Endodermal cell (in vitro differentiated cells): ENCODE measurements around the gene P2RY11. TPM values are rescaled to one million over a fixed set of nuclear protein-coding genes. Genes with fewer than 3 reads are reported as not detected.
A peak's percentile ranks its signal among the peaks of the same experiment; 100 is the strongest.

Experiments
- DNase-seq: peaks from one replicate; pipeline ENCODE4 v3.0.0-alpha.2; 2017
- H3K27ac ChIP-seq: 2 replicates; pipeline ENCODE4 v1.5.1; 2013; ENCODE audit warnings: mild to moderate bottlenecking, low read depth, low read length, moderate library complexity
- H3K27me3 ChIP-seq: 2 replicates; pipeline ENCODE4 v1.6.1; 2013; ENCODE audit warnings: mild to moderate bottlenecking, low read length, moderate library complexity; ENCODE audit not compliant: insufficient read depth, control insufficient read depth, poor library complexity, severe bottlenecking
- H3K36me3 ChIP-seq: 2 replicates; pipeline ENCODE4 v1.7.0; 2013; ENCODE audit warnings: mild to moderate bottlenecking, low read length, moderate library complexity; ENCODE audit not compliant: control insufficient read depth, insufficient read depth
- H3K4me1 ChIP-seq: one replicate; pipeline ENCODE4 v1.7.0; 2013; ENCODE audit warnings: low read length; ENCODE audit not compliant: control insufficient read depth, insufficient read depth
- H3K4me3 ChIP-seq: 2 replicates; pipeline ENCODE4 v1.5.1; 2013; ENCODE audit warnings: mild to moderate bottlenecking, low read length, moderate library complexity
- H3K9ac ChIP-seq: 2 replicates; pipeline ENCODE4 v1.6.1; 2013; ENCODE audit warnings: mild to moderate bottlenecking, low read length, moderate library complexity; ENCODE audit not compliant: poor library complexity, severe bottlenecking; ENCODE audit errors: extremely low read depth
- H3K9me3 ChIP-seq: 2 replicates; pipeline ENCODE4 v1.6.1; 2013; ENCODE audit warnings: mild to moderate bottlenecking, low read length, moderate library complexity; ENCODE audit not compliant: control insufficient read depth
- H3K27ac Mint-ChIP-seq: 2 replicates; pipeline ENCODE4 v1.8.0; 2020; ENCODE audit warnings: mixed read lengths
- H3K27me3 Mint-ChIP-seq: 2 replicates; pipeline ENCODE4 v1.8.0; 2021; ENCODE audit warnings: mild to moderate bottlenecking, mixed read lengths; ENCODE audit not compliant: insufficient read depth
- H3K36me3 Mint-ChIP-seq: 2 replicates; pipeline ENCODE4 v1.8.0; 2020; ENCODE audit warnings: low read depth, mixed read lengths
- H3K4me1 Mint-ChIP-seq: 2 replicates; pipeline ENCODE4 v1.8.0; 2020; ENCODE audit warnings: mixed read lengths
- H3K4me3 Mint-ChIP-seq: 2 replicates; pipeline ENCODE4 v1.8.0; 2020; ENCODE audit warnings: mild to moderate bottlenecking, moderate library complexity, mixed read lengths
- H3K9me3 Mint-ChIP-seq: 2 replicates; pipeline ENCODE4 v1.8.0; 2020; ENCODE audit warnings: mild to moderate bottlenecking, mixed read lengths
- WGBS, 2 experiments: methylation state at CpG; one replicate each; pipeline versions ENCODE4 v1.1.5 to v1.1.7; 2013; ENCODE audit warnings: missing lambda C conversion rate in 2 of 2, mixed read lengths in 1 of 2; ENCODE audit not compliant: insufficient coverage in 1 of 2, insufficient read length in 1 of 2; 5-methylcytosine and 5-hydroxymethylcytosine counted together
- total RNA-seq, 2 donors: library from RNA; stranded (reverse); fragmentation: NEBNext Ultra II Directional in 1 of 2; extraction: Animal tissue kit (Norgen Biotek cat#: 25700) in 1 of 2; gene quantifications; 2 replicates in 1 of 2; 3 replicates in 1 of 2; pipeline ENCODE4 v1.2.1, GENCODE V29; 2021
- TF ChIP-seq, protein P1 (sequence below): fragments of 200-600 bp; sonication (generic); conservative IDR thresholded peaks from 2 replicates; pipeline ENCODE4 v1.5.0; 2021; ENCODE audit warnings: antibody characterized with exemption, mild to moderate bottlenecking

P2RY11 gene
- total RNA-seq, 2 donors from 2014 or later = 9.0 to 14.8 TPM

DNA sequence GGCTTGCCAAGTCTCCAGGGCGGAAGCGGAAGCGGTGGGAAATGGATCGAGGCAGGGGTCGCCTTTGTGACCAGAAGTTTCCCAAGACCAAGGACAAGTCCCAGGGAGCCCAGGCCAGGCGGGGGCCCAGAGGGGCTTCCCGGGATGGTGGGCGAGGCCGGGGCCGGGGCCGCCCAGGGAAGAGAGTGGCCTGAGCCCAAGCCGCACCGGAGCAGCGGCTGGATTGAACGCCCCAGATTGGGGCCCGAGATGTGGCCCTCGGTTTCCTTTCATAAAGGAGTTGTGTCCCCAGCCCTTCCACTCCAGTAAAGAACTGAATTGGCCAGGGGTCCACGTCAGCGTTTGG lies 548 bp upstream of the P2RY11 start:
- Histone ChIP-seq H3K4me1 (peaks cover 3% of the 10 kb centered on the region), H3K36me3 (peaks cover 44% of the 10 kb centered on the region), H3K27ac (no peak overlapping the region), H3K9me3 (no peaks in the 10 kb centered on the region), H3K4me3 (no peak overlapping the region), H3K27me3 (no peaks in the 10 kb centered on the region), H3K9ac (no peak overlapping the region)
- no peak for DNase-seq
- WGBS, 2 experiments = 95 to 99% methylated on average over 17 to 19 of the region's 19 CpGs
- TF ChIP-seq, protein P1, sequence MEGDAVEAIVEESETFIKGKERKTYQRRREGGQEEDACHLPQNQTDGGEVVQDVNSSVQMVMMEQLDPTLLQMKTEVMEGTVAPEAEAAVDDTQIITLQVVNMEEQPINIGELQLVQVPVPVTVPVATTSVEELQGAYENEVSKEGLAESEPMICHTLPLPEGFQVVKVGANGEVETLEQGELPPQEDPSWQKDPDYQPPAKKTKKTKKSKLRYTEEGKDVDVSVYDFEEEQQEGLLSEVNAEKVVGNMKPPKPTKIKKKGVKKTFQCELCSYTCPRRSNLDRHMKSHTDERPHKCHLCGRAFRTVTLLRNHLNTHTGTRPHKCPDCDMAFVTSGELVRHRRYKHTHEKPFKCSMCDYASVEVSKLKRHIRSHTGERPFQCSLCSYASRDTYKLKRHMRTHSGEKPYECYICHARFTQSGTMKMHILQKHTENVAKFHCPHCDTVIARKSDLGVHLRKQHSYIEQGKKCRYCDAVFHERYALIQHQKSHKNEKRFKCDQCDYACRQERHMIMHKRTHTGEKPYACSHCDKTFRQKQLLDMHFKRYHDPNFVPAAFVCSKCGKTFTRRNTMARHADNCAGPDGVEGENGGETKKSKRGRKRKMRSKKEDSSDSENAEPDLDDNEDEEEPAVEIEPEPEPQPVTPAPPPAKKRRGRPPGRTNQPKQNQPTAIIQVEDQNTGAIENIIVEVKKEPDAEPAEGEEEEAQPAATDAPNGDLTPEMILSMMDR = no peak
- Mint-ChIP-seq H3K36me3 (peaks cover 51% of the 10 kb centered on the region), H3K4me1 (peaks cover 7% of the 10 kb centered on the region), H3K27me3 (no peaks in the 10 kb centered on the region), H3K27ac (no peak overlapping the region), H3K4me3 (no peak overlapping the region), H3K9me3 (no peaks in the 10 kb centered on the region)

DNA sequence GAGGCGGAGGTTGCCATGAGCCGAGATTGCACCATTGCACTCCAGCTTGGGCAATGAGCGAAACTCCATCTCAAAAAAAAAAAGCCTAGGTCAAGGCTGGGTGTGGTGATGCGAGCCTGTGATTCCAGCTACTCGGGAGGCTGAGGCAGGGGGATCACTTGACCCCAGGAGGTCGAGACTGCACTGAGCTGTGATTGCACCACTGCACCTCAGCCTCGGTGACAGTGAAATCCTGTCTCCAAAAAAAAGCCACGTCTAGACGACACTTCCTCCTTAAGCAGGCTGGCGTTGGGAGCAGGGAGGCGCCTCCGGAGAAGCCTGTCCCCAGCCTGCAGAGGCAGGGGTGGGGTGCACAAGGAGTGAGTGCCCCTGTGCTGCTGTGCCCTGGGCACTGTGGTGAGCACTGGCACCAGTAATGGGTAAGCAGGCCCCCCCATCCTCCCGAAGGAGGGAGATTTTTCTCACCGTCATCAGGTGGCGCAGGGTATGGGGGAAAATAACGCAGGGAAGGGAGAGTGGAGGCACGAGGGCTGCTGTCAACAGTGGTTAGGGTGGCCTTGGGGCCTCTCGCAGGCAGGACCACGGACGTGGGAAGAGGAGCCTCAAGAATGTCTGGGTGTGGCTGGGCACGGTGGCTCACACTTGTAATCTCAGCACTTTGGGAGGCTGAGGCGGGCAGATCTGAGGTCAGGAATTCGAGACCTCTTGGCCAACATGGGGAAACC lies 706 bp downstream of the P2RY11 start:
- peaks cover 3% of the 10 kb centered on the region for H3K4me1 ChIP-seq
- no peaks in the 10 kb centered on the region for H3K27me3 ChIP-seq
- H3K4me3 ChIP-seq = no peak overlapping the region
- no peak overlapping the region for H3K27ac ChIP-seq
- Mint-ChIP-seq H3K27ac (peak overlapping the region; percentile 39), H3K9me3 (no peaks in the 10 kb centered on the region), H3K36me3 (peaks cover 50% of the 10 kb centered on the region), H3K4me3 (no peak overlapping the region), H3K4me1 (peaks cover 1% of the 10 kb centered on the region), H3K27me3 (no peaks in the 10 kb centered on the region)
- no peaks in the 10 kb centered on the region for H3K9me3 ChIP-seq
- 86 to 91% methylated on average over 15 to 23 of the region's 23 CpGs for WGBS, 2 experiments
- no peak for DNase-seq
- no peak overlapping the region for H3K9ac ChIP-seq
- TF ChIP-seq, protein P1 = no peak
- peaks cover 51% of the 10 kb centered on the region for H3K36me3 ChIP-seq

DNA sequence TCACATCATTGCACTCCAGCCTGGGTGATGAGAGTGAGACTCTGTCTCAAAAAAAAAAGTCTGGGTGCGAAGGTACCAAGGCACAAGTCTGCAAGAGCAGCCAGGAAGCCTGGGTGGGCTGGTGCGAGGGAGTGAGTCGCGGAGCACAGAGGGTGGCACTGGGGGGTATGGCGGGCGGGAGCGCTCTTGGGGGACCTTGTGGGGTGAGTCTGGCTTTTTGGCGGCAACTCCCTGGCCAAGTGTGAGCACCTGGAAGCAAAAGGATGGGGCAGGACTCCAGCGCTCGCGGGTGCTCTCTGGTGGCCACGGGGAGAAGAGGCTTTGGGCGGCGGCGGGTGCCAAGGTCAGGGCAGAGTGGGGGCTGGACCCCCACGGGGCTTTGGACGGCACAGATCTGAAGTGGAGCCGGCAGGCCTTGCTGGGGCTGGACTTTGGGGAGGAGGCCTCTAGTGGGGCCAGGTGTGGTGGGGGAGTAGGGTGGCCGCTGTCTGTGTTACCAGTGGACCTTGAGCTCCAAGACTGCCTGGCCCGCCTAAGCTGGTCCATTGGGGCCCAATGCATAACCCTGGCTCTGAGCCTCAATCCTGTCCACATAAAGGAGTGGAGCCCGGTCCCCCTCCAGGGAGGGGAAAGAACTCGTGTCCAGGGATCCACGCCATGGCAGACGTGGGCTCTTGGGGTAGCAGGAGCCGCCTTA lies 1.6 kb downstream of the P2RY11 start:
- WGBS, 2 experiments = 31 to 49% methylated on average over 8 to 25 of the region's 25 CpGs
- Mint-ChIP-seq H3K9me3 (no peaks in the 10 kb centered on the region), H3K27me3 (no peaks in the 10 kb centered on the region), H3K36me3 (peaks cover 46% of the 10 kb centered on the region), H3K4me1 (no peaks in the 10 kb centered on the region), H3K4me3 (no peak overlapping the region), H3K27ac (peak overlapping the region; percentile 79)
- H3K36me3 ChIP-seq = peaks cover 51% of the 10 kb centered on the region
- no peak overlapping the region for H3K4me3 ChIP-seq
- TF ChIP-seq, protein P1 = peak; percentile 86
- peak; percentile 94 for DNase-seq
- H3K4me1 ChIP-seq = no peaks in the 10 kb centered on the region
- H3K9ac ChIP-seq = no peak overlapping the region
- H3K9me3 ChIP-seq = no peaks in the 10 kb centered on the region
- no peak overlapping the region for H3K27ac ChIP-seq
- H3K27me3 ChIP-seq = no peaks in the 10 kb centered on the region
